ENCODE results near the gene ADD1.

The ADD1 gene

GRCh38 chr4:2931512-2932301 is 88.1 kb downstream of the ADD1 start:
- Histone ChIP-seq H3K9me3 (ENCODE audit: insufficient read depth, low read length) (no peaks in the 10 kb centered on the region), H3K27me3 (ENCODE audit: insufficient read depth, insufficient read length) (no peaks in the 10 kb centered on the region), H3K4me1 (ENCODE audit: insufficient read depth, insufficient read length) (peaks cover 40% of the 10 kb centered on the region), H3K36me3 (ENCODE audit: insufficient read depth, insufficient read length, low read length) (peaks cover 79% of the 10 kb centered on the region), H3K9ac (ENCODE audit: insufficient read length, low read depth) (peak overlapping the region; percentile 36), H3K4me3 (ENCODE audit: insufficient read length, low read depth) (no peak overlapping the region)
- DNase-seq (ENCODE audit: low read depth, low spot score) = no peak
- TF ChIP-seq SUZ12 (IDR thresholded peaks at IDR 0.05; ENCODE audit: extremely low read depth, insufficient read depth, insufficient read length) = no peak
- TF ChIP-seq YY1 (IDR thresholded peaks at IDR 0.05; ENCODE audit: insufficient read depth, insufficient read length) = no peak
- no peak for TF ChIP-seq ZNF274 (IDR thresholded peaks at IDR 0.05; ENCODE audit: low read depth, low read length)

GRCh38 chr4:2932321-2932950 is 88.8 kb downstream of the ADD1 start:
- H3K36me3 ChIP-seq (ENCODE audit: insufficient read depth, insufficient read length, low read length) = peaks cover 79% of the 10 kb centered on the region
- H3K4me1 ChIP-seq (ENCODE audit: insufficient read depth, insufficient read length) = peaks cover 38% of the 10 kb centered on the region
- H3K9me3 ChIP-seq (ENCODE audit: insufficient read depth, low read length) = no peaks in the 10 kb centered on the region
- H3K9ac ChIP-seq (ENCODE audit: insufficient read length, low read depth) = peak overlapping the region; percentile 36
- no peaks in the 10 kb centered on the region for H3K27me3 ChIP-seq (ENCODE audit: insufficient read depth, insufficient read length)
- no peak overlapping the region for H3K4me3 ChIP-seq (ENCODE audit: insufficient read length, low read depth)
- no peak for DNase-seq (ENCODE audit: low read depth, low spot score)
- TF ChIP-seq ZNF274 (IDR thresholded peaks at IDR 0.05; ENCODE audit: low read depth, low read length) = no peak
- TF ChIP-seq SUZ12 (IDR thresholded peaks at IDR 0.05; ENCODE audit: extremely low read depth, insufficient read depth, insufficient read length) = no peak
- no peak for TF ChIP-seq YY1 (IDR thresholded peaks at IDR 0.05; ENCODE audit: insufficient read depth, insufficient read length)

GRCh38 chr4:2932951-2933565 is 89.4 kb downstream of the ADD1 start:
- Histone ChIP-seq H3K27me3 (ENCODE audit: insufficient read depth, insufficient read length) (no peaks in the 10 kb centered on the region), H3K4me1 (ENCODE audit: insufficient read depth, insufficient read length) (peaks cover 37% of the 10 kb centered on the region), H3K36me3 (ENCODE audit: insufficient read depth, insufficient read length, low read length) (peaks cover 79% of the 10 kb centered on the region), H3K4me3 (ENCODE audit: insufficient read length, low read depth) (peak overlapping the region; percentile 53), H3K9ac (ENCODE audit: insufficient read length, low read depth) (no peak overlapping the region), H3K9me3 (ENCODE audit: insufficient read depth, low read length) (no peaks in the 10 kb centered on the region)
- no peak for DNase-seq (ENCODE audit: low read depth, low spot score)
- TF ChIP-seq ZNF274 (IDR thresholded peaks at IDR 0.05; ENCODE audit: low read depth, low read length) = no peak
- no peak for TF ChIP-seq SUZ12 (IDR thresholded peaks at IDR 0.05; ENCODE audit: extremely low read depth, insufficient read depth, insufficient read length)
- TF ChIP-seq YY1 (IDR thresholded peaks at IDR 0.05; ENCODE audit: insufficient read depth, insufficient read length) = no peak

GRCh38 chr4:2933566-2934076 is 90.0 kb downstream of the ADD1 start:
- H3K9me3 ChIP-seq (ENCODE audit: insufficient read depth, low read length) = no peaks in the 10 kb centered on the region
- peaks cover 78% of the 10 kb centered on the region for H3K36me3 ChIP-seq (ENCODE audit: insufficient read depth, insufficient read length, low read length)
- DNase-seq (ENCODE audit: low read depth, low spot score) = no peak
- peak overlapping the region; percentile 90 for H3K9ac ChIP-seq (ENCODE audit: insufficient read length, low read depth)
- H3K4me1 ChIP-seq (ENCODE audit: insufficient read depth, insufficient read length) = peaks cover 36% of the 10 kb centered on the region
- no peaks in the 10 kb centered on the region for H3K27me3 ChIP-seq (ENCODE audit: insufficient read depth, insufficient read length)
- peak overlapping the region; percentile 53 for H3K4me3 ChIP-seq (ENCODE audit: insufficient read length, low read depth)
- TF ChIP-seq YY1 (IDR thresholded peaks at IDR 0.05; ENCODE audit: insufficient read depth, insufficient read length) (no peak), SUZ12 (IDR thresholded peaks at IDR 0.05; ENCODE audit: extremely low read depth, insufficient read depth, insufficient read length) (no peak)

DNA sequence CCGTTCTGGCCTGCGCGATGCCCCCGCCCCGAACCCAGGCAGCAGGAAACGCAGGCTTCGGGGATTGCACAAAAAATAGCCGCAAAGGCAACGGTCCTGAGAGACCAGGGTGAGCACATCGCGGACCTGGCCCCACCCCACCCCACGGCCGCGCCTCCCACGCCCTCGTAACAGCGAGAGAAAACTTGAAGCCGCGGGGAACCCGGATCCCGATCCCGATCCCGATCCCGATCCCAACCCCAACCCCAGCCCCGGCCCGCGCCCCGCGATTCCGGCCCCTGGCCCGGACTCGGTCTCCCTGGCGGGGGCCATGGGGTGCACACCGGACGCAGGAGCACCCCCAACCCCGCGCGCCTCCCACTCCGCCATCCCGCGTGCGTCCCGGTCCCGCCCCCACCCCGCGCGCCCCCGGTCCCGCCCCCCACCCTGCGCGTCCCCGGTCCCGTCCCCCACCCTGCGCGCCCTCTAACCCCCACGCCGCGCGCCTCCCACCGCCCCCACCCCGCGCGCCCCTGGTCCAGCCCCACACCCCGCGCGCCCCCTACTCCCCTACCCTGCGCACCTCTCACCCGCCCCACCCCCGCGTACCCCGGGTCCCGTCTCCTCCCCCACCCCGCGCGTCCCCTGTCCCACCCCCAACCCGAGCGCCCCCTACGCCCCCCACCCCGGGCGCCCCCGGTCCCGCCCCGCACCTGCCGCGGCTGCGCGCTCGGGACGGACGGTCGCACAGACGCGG is 90.6 kb downstream of the ADD1 start:
- Histone ChIP-seq H3K9ac (ENCODE audit: insufficient read length, low read depth) (peak overlapping the region; percentile 100), H3K36me3 (ENCODE audit: insufficient read depth, insufficient read length, low read length) (peaks cover 78% of the 10 kb centered on the region), H3K9me3 (ENCODE audit: insufficient read depth, low read length) (no peaks in the 10 kb centered on the region), H3K4me1 (ENCODE audit: insufficient read depth, insufficient read length) (peaks cover 32% of the 10 kb centered on the region), H3K27me3 (ENCODE audit: insufficient read depth, insufficient read length) (no peaks in the 10 kb centered on the region), H3K4me3 (ENCODE audit: insufficient read length, low read depth) (peak overlapping the region; percentile 99)
- no peak for TF ChIP-seq ZNF274 (IDR thresholded peaks at IDR 0.05; ENCODE audit: low read depth, low read length)
- DNase-seq (ENCODE audit: low read depth, low spot score) = no peak

DNA sequence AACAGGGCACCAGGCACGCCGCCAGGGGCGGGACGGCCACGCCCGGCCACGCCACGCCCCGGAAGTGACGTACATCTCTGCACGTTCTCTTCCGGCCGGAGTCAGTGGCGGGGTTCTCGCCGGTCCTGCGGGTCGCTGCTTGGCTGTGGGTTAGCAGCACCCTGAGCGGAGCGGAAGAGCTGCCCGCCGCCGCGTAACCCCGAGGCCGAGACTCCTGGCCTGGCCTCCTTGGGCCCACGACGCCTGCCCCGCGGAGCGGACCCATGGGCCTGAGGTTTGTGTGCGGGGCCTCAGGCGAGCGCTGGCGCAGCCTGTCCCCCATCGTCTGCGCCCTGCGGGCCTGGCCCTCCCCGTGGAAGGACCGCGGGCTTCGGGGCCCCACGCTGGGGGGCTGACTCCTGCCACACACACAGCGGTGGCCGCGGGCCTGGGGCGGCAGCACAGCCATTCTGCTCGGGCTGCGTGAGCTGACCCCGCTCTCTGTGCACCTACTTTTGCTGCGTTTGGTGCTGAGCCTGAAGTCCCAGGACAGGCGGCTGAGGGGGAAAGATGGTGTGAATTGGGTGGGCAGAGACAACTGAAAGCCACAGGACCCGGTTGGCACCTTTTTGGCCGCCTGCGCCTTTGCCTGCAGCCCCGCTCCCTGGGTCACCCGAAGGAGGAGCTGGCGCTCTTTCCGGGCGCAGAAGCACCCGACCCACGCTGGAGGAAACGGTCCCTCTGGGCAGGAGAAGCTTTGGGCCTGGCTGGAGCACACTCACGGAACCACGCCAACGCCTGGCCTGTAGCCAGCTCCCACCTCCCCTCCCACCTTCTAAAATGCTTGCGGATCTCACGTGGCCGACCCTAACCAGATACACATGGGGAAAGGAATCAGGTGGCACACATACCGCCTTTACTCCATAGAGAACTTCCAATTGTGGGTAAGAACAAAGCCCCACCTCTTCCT is 91.4 kb downstream of the ADD1 start:
- Histone ChIP-seq H3K4me1 (ENCODE audit: insufficient read depth, insufficient read length) (peaks cover 41% of the 10 kb centered on the region), H3K36me3 (ENCODE audit: insufficient read depth, insufficient read length, low read length) (peaks cover 78% of the 10 kb centered on the region), H3K4me3 (ENCODE audit: insufficient read length, low read depth) (peak overlapping the region; percentile 99), H3K27me3 (ENCODE audit: insufficient read depth, insufficient read length) (no peaks in the 10 kb centered on the region), H3K9ac (ENCODE audit: insufficient read length, low read depth) (peak overlapping the region; percentile 100), H3K9me3 (ENCODE audit: insufficient read depth, low read length) (no peaks in the 10 kb centered on the region)
- peak; percentile 87 for DNase-seq (ENCODE audit: low read depth, low spot score)
- TF ChIP-seq YY1 (IDR thresholded peaks at IDR 0.05; ENCODE audit: insufficient read depth, insufficient read length) (no peak), ZNF274 (IDR thresholded peaks at IDR 0.05; ENCODE audit: low read depth, low read length) (no peak), SUZ12 (IDR thresholded peaks at IDR 0.05; ENCODE audit: extremely low read depth, insufficient read depth, insufficient read length) (no peak)

All from NT2/D1 (cell line).